ENCODE measurements around the gene POU6F2.

POU6F2 gene

DNA sequence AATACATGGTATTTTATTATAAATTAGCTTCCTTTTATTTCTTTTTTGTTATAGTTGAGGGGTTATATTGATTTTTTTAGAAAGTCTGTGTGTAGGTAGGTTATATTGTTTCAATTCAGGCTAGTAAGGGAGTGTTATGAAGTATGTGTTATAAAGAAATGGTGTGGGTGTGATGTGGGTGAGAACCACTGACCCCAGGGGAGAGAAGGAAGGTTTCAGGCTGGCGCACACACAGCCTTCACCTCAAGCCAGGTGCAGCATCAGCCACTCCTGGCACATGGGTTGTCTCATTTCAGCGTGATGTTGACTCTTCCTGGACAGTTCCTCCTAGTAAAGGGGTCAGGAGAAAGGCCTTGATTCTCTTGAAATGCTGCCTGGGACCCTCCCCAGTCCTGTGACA lies 291.3 kb downstream of the POU6F2 start:
- no peak for DNase-seq

- DNase-seq, result no peak
These were observed 292.3 kb downstream of the POU6F2 start for GRCh38 chr7:39270018-39270417.

DNA sequence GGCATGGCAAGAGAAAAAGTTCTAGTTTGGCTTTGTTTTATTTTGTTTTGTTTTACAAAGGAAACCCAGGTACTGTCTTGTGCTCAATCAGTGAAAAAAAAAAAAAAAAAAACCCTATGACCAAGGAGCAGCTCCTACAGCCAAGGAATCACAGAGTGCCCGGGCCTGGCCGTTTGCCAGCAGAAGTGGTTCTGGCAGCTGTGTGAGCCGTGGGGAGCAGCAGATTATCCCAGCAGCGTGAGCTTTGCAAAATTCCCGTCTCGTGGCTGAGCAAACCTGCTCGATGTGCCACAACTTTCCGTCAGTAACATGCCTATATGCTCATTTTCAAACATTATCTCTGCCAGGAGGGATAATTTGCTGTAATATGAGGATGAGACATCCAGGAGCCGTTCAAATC lies 293.7 kb downstream of the POU6F2 start:
- DNase-seq, result no peak

DNA sequence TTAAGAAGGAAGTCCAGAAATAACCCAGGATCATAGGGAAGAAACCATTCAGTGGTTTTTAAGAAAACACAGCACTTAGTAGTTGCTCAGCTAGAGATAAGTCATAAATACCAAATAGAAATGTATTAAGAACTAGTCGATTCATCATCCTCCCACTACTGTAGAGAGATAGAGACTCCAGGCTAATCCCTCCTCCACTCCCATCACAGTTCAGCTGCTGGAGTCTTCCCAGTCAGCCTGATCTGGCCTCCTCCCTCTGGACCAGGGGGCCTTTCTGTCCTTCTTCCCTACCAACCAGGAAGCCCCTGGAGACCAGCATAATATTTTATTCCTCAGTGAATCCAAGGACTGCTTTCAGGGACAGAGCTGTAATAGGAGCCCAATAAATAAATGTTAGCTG lies 294.4 kb downstream of the POU6F2 start:
- no peak for DNase-seq

DNA sequence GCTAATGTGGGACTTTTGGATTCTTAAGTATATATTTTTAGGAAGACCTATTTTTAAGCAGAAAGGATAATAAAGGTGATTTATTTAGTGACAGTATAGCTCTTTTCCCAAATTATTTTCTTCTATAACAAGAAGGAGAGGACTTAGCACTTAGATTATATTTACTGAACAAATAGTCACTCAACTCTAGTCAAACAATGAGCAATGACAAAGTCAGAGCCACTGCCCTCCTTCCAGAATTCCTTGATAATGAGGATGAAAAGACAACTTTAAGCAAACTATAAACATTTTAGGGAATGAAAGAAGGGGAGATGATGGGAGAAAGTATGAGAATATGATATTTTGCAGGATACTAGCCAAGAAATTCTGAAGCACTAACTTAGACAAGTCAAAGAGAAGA lies 295.0 kb downstream of the POU6F2 start:
- DNase-seq, result no peak

DNA sequence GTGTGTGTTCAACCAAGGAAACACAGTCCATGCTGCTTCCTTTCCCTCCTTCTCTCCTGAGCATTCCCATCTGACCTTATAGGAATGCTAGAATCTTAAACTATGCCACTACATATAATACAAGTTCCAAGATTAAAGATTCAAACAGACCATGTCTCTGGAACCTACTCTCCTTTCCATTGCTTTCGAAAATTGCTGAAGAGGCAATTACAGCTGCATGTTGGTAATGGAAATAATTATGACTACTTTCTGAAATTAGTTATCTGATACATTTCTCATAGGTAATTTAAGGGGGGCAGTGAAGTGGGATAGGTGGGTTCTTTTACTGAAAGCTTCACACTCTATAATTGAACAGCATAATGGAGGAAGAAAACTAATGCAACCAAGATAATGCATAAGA lies 302.6 kb downstream of the POU6F2 start:
- no peak for DNase-seq

DNA sequence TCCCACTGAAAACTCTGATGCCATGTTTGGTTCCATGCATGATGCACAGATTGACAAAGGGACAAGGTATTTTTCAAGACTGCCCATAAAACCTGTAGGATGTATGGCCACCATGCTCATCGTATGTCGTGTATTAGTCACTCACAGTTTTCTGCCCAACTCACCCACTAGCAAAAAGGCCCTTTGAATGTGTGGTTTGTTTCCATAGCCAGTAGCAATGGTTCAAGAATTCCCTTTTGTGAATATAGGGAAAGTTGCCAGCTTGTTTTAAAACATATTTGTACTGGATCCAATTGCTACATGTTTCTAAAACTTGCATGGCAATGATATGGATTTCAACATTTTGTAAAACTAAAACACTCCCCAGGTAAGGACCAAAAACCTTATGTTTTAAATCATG lies 307.5 kb downstream of the POU6F2 start:
- DNase-seq, result no peak

DNA sequence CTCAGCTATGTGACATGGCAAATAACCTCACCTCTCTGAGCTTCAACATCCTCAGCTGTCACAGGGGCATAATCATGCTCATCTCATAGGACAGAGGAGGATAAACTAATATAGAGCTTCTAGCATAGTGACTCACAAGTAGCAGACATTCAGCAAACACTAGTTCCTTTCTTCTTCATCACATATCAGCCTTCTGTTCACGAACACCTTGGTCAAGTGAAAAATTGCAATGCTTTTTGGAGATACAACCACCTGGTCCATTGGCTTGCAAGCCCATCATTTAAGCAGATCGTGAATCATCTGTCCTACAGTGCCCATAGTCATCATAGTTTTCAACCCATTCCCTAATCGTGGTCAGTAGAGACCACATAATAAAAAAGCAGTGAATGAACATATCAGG lies 310.6 kb downstream of the POU6F2 start:
- DNase-seq, result no peak

- DNase-seq, result no peak
These were observed 314.1 kb downstream of the POU6F2 start for GRCh38 chr7:39291628-39292410.

- DNase-seq, result no peak
These were observed 315.5 kb downstream of the POU6F2 start for GRCh38 chr7:39293056-39293823.

GRCh38 chr7:39294022-39294421 lies 316.3 kb downstream of the POU6F2 start:
- no peak for DNase-seq

DNA sequence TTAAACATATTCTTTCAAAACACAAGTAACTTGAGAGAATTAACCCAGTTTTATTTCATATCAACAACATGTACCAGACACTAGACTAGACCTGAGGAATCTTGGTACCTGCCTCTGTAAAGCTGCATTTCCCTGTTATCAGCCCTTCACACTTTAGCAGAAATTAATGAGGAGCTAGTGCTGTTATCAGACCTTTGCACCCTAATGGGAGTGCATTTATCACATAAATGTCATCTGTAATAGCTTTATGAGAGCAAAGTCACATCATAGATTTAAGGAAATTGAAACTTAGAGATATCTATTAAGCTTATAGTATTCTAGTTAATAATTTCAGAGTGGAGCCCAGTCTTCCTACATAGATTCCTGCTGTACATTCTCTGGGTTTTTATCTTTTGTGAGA lies 318.1 kb downstream of the POU6F2 start:
- no peak for DNase-seq

- no peak for DNase-seq
These were observed 322.0 kb downstream of the POU6F2 start for GRCh38 chr7:39299695-39300094.

GRCh38 chr7:39300276-39300675 lies 322.6 kb downstream of the POU6F2 start:
- DNase-seq, result no peak

DNA sequence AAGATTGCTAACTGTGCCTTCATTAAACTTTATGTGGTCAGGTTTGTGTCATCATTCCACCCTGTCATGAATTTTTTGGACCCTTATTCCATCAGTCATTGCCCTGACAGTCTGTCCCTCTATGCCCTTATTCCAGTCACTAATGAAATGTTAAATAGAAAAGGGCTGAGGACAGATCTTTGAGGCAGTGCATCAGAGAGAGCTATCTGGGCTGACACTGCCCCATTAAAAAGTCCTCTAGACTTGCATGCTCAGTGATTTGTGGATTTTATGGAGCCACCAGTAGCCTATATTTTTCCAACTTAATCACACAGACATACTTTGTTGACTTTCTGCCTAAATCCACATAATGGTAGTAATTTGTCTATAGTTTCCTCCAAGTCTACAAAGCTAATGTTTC lies 323.8 kb downstream of the POU6F2 start:
- no peak for DNase-seq

DNA sequence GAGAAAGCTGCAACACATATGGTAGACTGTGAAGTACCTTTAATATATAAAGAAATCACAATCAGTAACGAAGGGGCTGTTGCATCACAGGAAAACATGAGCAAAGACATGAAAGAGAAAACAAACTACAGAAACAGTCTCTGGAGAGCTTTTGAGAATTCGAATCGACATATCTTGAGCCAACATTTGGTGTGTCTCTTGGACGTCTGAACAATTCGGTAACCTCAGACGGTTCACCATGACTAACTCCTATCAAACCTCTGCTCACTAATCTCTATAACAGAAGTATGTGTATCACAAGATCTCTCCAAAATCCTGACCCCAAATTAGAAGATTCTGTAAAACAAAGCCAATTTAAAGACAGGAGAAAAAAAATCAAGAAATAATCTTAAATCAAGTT lies 326.5 kb downstream of the POU6F2 start:
- DNase-seq, result no peak

DNA sequence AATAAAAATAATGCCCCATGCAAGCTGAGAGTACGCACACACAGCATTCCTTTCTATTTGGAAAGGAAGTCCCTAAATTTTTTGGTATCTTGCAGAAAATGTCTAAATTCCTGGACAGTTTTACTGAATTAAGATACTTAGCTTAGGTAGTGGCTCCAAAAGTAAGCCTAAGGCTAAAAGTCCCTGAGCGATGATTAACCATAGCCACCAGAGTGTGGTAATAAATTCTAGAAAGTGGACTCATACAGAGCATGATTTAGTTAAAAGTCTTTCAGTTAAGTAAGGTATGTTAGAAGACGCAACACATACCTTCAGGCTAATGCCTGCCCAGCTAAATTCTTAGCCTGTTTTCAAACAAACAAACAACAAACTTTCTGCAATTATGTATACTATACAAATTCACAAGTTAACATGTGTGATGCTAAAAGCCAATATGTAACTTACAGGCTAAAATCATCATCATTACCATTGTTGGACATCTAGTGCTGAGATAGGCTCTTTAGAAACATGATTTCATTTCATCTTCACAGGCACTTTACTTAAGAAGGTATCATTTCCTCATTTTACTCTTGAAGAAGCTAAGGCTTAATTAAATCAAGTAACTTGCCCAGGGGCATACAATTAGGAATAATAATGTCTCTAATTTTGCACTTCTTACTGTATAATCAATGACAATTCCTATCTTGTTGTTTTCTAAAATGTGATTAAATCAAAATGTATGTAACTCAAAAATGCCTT lies 327.1 kb downstream of the POU6F2 start:
- no peak for DNase-seq

DNA sequence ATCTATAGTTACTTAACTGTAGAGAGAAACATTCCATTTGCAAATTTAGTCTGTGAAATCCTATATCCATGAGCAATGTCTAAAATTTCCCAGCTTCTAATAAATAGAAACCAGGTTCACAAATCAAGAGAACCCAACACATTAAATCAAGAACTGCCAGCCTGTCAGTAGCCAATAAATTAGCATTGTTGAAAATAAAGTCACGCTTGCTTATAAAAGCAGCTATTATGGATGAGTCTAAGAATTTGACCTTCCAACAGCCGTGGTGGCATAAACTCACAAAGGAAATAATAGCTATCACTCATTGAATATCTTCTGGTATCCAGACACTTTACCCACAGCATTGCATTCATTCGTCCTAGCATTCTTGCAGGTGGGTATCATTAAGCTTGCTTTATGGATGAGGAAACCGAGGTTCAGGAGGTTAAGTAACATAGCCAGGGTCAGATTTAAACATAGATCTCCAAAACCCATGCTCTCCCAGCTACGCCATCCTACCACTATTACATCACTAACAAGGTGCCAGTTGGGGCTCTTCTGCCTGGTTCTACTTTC lies 328.4 kb downstream of the POU6F2 start:
- DNase-seq, result no peak

DNA sequence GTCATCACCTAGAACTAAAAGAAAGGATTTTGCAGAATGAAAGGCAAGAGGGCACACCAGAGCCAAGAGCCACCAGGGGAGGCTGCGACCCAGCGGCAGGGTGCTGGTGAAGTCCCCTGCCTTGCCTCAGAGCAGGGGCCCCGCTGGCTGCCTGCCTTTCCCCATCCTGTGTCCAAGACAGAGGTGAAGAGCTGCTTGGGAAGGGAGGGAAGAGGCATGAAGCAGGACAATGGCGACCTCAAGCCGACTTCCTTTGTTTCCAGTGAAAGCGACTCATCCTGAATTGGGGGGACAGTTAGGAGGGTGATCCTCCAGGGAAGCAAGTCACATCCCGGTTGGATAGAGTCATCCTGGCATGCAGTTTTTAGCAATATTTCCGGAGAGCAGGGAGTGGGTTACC lies 333.0 kb downstream of the POU6F2 start:
- DNase-seq, result no peak

- no peak for DNase-seq
These were observed 334.7 kb downstream of the POU6F2 start for GRCh38 chr7:39312254-39312989.

DNA sequence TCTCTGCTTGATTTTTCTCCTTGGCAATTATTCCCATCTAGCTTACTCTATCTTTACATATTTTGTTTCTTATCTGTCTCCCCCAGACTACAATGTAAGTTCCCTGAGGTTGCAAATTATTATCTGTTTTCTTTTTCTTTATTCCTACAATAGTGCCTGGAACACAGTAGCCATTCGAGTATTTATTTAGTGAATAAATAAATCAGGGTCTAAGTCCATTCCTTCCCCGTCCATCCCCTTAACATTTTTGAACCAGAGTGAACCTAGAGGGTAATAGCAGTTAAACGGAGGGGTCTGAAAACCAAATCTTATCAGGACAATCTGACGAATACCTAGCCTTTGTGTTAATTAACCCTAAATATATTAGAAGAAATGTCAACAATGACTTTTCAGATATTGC lies 335.7 kb downstream of the POU6F2 start:
- no peak for DNase-seq

GRCh38 chr7:39313974-39314373 lies 336.3 kb downstream of the POU6F2 start:
- no peak for DNase-seq

DNA sequence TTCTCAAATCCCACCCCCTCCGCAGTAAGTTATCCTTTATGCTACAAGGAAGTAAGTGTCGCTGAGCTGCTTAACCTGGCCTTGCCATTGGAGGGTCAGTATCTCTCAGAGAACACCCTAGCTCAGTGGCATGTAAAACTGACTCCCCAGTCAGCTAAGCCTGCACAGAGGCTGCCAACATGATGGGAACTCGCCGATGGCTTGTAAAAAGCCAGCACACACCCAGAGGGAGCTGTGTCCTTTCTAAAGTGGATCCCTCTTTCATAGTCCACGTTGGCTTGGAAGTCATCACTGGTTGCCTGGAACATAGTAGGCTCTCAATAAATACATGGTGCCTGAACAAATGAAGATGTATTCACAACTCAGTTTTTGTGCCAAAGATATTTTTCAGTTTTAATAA lies 339.4 kb downstream of the POU6F2 start:
- no peak for DNase-seq
